Measurements from ENCODE around the gene BOD1. TPM values are rescaled to one million over a fixed set of nuclear protein-coding genes. Genes with fewer than 3 reads are reported as not detected.

BOD1 gene
- total RNA-seq, 4 donors from 2014 or later: 50.8 to 64.4 (median 54.7) TPM

DNA sequence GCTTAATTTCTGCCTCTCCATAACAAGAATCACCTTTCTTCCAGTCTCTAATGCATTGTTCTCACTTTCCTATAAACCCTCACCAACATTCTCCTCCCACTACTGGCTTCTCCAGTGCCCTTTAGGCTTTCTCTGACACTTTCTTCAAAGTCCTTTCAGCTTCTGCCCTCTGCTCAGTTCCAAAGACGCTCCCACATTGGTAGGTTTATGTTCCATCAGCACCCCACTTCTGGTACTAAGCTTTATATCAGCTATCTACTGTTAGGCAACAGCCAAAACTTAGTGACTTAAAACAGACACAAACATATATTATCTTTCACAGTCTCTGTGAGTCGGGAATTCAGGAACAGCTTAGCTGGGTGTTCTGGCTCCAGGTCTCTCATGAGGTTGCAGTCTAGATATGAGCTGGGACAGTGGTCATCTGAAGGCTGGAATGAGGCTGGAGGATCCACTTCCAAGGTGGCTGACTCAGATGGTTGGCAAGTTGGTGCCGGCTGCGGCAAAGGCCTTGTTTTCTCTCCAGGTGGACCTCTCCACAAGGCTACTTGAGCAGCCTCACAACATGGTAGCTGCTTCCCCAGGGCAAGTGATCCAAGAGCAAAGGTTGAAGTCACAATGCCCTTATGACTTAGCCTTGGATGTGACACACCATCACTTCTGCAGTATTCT lies 37.4 kb downstream of the BOD1 start:
- Histone ChIP-seq H3K36me3 (no peaks in the 10 kb centered on the region), H3K27me3 (no peaks in the 10 kb centered on the region), H3K4me1 (no peaks in the 10 kb centered on the region), H3K27ac (no peak overlapping the region), H3K9me3 (peaks cover 0 to 14% (median 2%) of the 10 kb centered on the region in 3 donors), H3K4me3 (no peak overlapping the region)
- no peak for ATAC-seq
- TF ChIP-seq CTCF (IDR thresholded peaks at IDR 0.05): no peak
- no peak for TF ChIP-seq EP300 (IDR thresholded peaks at IDR 0.05)
- no peak for TF ChIP-seq POLR2AphosphoS5 (IDR thresholded peaks at IDR 0.05)
- no peak for TF ChIP-seq POLR2A (IDR thresholded peaks at IDR 0.05)
- WGBS, 2 donors (ENCODE audit: low coverage in 1 of 2): 72 to 100% methylated on average over 1 to 4 of the region's 4 CpGs

- Histone ChIP-seq H3K27me3 (no peaks in the 10 kb centered on the region), H3K4me1 (peaks cover 0 to 7% (median 1%) of the 10 kb centered on the region in 3 donors), H3K4me3 (no peak overlapping the region), H3K9me3 (peaks cover 0 to 14% (median 2%) of the 10 kb centered on the region in 3 donors), H3K36me3 (no peaks in the 10 kb centered on the region), H3K27ac (no peak overlapping the region)
- no peak for ATAC-seq
- 83% methylated on average over 1 of the region's 5 CpGs; no CpG with 5 or more reads in 1 of the 2 donors for WGBS, 2 donors (ENCODE audit: low coverage in 1 of 2)
- TF ChIP-seq CTCF (IDR thresholded peaks at IDR 0.05) (no peak), POLR2AphosphoS5 (IDR thresholded peaks at IDR 0.05) (no peak), POLR2A (IDR thresholded peaks at IDR 0.05) (no peak)
Observed at GRCh38 chr5:173577817-173578216, 38.6 kb downstream of the BOD1 start.

DNA sequence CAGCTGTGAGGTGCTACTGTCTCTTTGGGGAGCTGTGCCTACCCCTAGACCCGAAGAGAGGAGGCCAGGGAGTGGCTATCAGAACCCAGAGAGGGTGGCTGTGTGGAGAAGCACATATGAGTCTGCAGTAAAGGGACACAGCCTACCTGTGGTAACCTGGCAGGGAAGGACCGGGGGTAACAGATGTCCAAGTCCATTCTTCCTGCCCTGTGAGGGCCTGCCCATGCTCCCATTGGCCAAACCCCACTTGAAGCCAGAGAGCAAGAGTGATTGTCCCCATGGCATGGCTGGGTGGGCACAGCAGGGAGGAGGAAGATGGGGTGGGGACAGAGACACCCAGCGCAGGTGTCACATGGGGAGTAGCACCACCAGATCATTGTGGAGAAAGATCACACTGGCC lies 39.3 kb downstream of the BOD1 start:
- no peaks in the 10 kb centered on the region for H3K27me3 ChIP-seq
- no peak overlapping the region for H3K4me3 ChIP-seq
- H3K4me1 ChIP-seq: peaks cover 0 to 13% (median 3%) of the 10 kb centered on the region in 3 donors
- TF ChIP-seq CTCF (IDR thresholded peaks at IDR 0.05) (no peak), POLR2A (IDR thresholded peaks at IDR 0.05) (no peak), POLR2AphosphoS5 (IDR thresholded peaks at IDR 0.05) (no peak), EP300 (IDR thresholded peaks at IDR 0.05) (no peak)
- H3K36me3 ChIP-seq: no peaks in the 10 kb centered on the region
- peaks cover 0 to 14% (median 2%) of the 10 kb centered on the region in 3 donors for H3K9me3 ChIP-seq
- ATAC-seq: no peak
- 40 to 100% methylated on average over 1 to 3 of the region's 3 CpGs for WGBS, 2 donors (ENCODE audit: low coverage in 1 of 2)
- H3K27ac ChIP-seq: no peak overlapping the region

- Histone ChIP-seq H3K27me3 (no peaks in the 10 kb centered on the region), H3K9me3 (peaks cover 0 to 14% (median 2%) of the 10 kb centered on the region in 3 donors), H3K4me1 (peaks cover 0 to 15% (median 3%) of the 10 kb centered on the region in 3 donors), H3K4me3 (no peak overlapping the region), H3K27ac (no peak overlapping the region), H3K36me3 (no peaks in the 10 kb centered on the region)
- no peak for TF ChIP-seq EP300 (IDR thresholded peaks at IDR 0.05)
- TF ChIP-seq POLR2A (IDR thresholded peaks at IDR 0.05): no peak
- TF ChIP-seq CTCF (IDR thresholded peaks at IDR 0.05): no peak
- TF ChIP-seq POLR2AphosphoS5 (IDR thresholded peaks at IDR 0.05): no peak
- WGBS, 2 donors (ENCODE audit: low coverage in 1 of 2): 88 to 100% methylated on average over 2 to 4 of the region's 6 CpGs
- no peak for ATAC-seq
Observed at GRCh38 chr5:173575985-173576384, 40.5 kb downstream of the BOD1 start.

DNA sequence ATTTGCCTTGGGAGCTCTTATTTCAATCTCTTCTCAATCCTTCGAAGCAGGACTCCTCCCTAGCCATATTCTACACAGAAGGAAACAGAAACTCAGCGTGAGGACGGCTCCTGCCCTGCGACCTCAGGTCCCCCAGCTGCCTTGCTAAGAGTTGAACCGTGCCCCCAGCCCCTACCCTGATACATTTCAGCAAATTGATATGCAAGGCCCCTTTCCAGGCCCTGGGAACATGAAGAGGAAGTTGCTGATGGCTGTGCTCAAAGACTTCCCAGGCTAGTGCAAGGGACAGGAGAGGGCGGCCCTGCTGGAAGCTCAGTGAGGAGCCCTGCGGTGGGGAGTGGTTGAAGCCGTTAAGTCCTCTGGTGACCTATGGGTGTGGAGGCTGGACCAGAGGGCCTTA lies 41.5 kb downstream of the BOD1 start:
- Histone ChIP-seq H3K27me3 (no peaks in the 10 kb centered on the region), H3K4me3 (no peak overlapping the region), H3K36me3 (no peaks in the 10 kb centered on the region), H3K4me1 (peaks cover 0 to 15% (median 3%) of the 10 kb centered on the region in 3 donors), H3K27ac (no peak overlapping the region), H3K9me3 (peaks cover 0 to 14% (median 2%) of the 10 kb centered on the region in 3 donors)
- no peak for TF ChIP-seq CTCF (IDR thresholded peaks at IDR 0.05)
- ATAC-seq: no peak
- WGBS, 2 donors (ENCODE audit: low coverage in 1 of 2): 85% methylated on average over 6 of the region's 8 CpGs; no CpG with 5 or more reads in 1 of the 2 donors

Data from gastroesophageal sphincter (tissue), 4 donors.